ENCODE results near the gene RASAL2.
A peak's percentile ranks its signal among the peaks of the same experiment; 100 is the strongest.
"Not testable (repeated sequence)": the region's sequence is repeated elsewhere in the genome, so short reads cannot be mapped to it uniquely, and the experiment has no call there.

Gene RASAL2

DNA sequence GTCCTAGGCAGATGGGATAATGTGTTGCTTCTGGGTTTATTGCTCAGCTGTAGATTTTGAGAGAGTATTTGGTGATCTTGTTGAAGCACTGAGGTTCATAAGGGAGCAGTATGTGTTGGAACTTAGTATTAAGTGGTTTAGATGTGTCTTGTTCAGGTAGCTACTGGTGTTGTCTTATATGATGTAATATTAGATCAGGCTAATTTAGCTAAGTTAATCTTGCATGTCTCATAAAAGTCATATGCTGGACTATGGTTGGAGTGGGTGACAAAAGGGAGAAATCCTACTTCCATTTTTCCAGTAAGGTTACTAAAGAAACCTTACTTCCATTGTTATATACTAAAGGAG lies 206.4 kb downstream of the RASAL2 start:
- no peak for DNase-seq

DNA sequence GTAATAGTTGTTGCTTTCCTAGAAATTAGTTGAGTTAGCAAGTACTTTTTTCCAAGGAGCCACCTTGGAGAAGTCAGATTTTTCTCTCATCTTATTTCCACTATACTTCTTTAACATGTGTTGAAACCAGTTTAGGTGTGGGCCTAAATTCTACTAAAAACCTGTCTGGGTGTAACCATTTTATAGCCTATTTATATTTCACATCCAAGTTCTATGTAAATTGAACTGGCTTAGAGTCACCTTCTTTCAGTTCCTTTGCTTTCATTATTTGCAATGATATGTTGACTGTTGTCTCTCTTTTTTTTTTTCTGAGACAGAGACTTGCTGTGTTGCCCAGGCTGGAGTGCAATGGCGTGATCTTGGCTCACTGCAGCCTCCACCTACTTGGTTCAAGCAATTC lies 207.2 kb downstream of the RASAL2 start:
- no peak for DNase-seq

DNA sequence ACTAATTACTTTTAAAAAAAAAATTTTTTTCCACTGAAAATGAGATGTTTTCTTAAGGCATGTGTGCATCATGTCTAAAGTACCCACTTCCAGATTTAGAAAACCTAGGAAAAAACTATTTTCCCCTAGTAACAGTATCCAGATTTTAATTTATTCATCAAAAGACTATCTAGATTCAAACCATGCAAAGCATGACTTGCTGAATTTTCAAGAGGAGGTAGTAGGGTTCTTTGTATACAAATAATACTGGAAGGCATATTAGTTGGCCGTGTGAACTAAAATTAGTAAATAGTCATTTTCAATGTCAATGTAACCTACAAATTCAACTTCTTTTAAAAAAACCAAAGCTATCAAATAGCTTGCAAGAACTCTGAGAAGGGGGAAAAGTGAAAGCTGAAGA lies 213.4 kb downstream of the RASAL2 start:
- DNase-seq = no peak

DNA sequence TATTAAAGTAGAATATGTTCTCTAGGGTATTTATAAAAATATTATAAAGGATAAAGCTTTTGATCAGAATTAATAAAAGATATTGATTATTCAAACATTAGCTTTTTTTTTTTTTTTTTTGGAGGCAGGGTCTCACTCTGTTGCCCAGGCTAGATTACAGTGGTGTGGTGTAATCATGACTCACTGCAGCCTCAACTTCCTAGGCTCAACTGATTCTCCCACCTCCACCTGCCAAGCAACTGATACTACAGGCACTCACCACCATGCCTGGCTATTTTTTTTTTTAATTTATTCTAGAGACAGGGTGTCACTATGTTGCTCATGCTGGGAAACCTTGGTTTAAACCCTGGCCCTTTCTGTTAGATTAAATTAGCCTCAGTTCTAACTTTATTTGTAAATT lies 214.5 kb downstream of the RASAL2 start:
- DNase-seq = no peak

DNA sequence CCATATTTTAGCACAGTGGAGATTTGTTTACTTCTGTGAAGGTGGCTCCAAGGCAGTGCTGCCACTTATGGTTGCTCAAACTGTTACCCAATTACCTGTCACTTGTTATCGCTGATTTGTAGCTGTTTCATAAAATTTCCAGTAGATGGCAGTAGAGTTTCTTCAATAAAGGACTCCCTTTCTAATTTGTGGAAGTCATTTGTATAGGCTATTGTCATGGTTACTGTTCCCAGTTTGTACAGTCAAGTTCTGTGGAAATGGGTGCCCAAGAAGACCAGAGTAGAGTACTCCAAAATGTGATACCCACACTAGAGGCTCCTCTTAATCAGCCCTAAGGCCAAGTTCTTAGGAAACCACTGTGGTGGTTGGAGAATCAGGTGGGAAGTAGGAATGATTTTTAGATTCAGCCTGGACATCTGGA lies 216.8 kb downstream of the RASAL2 start:
- peak; percentile 78 for DNase-seq

DNA sequence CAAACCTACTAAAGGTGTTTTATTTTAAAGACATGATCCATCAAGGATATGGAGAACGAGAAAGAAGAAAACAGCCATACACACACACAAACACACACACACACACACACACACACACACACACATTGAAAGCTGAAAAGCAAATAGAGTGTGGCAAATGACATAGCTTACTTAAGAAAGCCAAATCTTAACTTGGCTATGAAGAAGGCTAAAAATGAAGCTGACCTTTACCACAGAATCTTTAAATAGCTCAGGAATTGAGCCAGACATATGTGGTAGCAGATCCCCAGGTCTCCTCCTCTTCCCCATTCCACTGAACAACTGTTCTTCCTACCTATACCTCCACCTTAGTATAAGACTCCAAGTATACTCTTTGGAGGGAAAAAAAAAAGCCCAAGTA lies 217.3 kb downstream of the RASAL2 start:
- DNase-seq = peak; percentile 57

DNA sequence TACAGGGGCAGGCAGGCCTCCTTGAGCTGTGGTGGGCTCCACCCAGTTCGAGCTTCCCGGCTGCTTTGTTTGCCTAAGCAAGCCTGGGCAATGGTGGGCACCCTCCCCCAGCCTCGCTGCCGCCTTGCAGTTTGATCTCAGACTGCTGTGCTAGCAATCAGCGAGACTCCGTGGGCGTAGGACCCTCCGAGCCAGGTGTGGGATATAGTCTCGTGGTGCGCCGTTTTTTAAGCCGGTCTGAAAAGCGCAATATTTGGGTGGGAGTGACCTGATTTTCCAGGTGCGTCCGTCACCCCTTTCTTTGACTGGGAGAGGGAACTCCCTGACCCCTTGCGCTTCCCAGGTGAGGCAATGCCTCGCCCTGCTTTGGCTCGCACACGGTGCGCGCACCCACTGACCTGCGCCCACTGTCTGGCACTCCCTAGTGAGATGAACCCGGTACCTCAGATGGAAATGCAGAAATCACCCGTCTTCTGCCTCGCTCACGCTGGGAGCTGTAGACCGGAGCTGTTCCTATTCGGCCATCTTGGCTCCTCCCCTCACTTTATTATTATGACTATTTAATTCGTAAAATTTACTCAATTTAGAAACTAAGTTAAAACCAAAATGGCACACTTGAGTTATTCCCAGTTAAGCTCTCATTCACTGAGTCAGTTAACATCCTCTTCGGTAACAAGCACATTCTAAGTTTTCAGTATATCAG lies 226.5 kb downstream of the RASAL2 start:
- DNase-seq = not testable (repeated sequence)

DNA sequence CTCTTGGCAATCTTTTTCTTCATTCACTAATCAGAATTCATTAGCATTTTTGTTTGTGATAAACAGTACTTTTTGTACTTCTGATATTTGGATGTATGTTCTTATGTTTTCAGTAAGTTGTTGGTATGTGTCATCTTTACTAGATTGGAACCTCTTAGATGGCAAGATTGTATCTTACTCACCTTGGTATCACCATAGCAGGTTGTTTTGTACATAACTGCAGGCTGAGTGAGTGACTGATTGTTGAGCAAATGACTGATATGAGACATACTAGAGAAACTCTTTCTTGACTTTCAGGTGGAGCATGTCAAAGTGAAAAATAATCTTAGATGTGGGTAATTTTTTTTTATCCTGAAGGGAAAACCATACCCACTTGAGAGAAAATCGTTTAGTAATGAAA lies 229.2 kb downstream of the RASAL2 start:
- no peak for DNase-seq

DNA sequence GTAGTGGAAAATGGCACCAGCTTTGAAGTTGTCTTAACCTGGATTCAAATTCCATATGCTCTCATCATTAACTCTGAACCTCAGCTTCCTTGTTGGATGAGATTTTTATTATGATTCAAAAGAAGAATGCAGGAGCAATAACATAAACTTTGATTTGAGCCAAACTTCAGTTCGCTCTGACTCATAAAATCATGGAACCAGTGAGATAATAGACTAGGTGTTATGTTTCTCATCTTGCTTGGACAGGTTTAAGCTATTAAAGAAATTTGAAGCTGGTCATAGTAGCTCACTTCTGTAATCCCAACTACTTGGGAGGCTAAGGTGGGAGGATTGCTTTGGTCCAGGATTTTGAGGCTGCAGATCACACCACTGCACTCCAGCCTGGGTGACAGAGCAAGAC lies 230.1 kb downstream of the RASAL2 start:
- peak; percentile 32 for DNase-seq

DNA sequence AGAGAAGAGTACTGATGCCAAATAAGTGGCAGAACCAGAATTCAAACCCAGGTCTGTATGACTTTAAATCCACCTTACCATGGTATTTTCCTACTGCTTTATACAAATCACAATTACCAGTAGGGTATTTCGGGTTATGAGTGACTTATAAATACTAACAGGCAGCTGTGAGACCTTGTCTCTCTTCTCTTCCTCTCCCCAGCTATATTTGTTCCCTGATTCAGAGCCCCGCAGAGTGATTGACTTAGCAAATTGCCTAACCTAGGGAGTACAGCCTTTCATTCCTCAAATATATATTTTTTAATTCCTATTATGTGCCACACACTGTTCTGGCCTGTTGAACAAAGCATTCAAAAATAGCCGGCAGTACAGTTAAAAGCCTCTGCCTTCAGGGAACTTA lies 234.8 kb downstream of the RASAL2 start:
- no peak for DNase-seq

DNA sequence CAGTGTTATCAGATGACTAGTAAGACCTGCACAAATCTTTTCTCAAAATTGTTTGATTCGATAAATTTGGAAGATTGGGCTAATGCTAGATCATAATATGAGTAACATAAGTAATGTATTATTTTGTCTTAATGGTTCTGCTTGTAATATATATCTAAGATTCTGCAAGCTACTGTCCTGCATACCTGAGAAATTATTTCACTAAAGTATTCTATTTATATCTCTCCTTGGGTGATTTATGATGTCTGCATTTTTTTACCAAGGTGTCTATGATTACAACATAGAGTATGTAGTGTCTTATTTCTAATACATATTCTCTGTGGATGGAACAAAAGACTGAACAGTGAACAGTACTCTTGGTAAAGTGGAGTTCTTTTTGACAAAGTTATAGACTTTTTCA lies 236.2 kb downstream of the RASAL2 start:
- DNase-seq = peak; percentile 81

DNA sequence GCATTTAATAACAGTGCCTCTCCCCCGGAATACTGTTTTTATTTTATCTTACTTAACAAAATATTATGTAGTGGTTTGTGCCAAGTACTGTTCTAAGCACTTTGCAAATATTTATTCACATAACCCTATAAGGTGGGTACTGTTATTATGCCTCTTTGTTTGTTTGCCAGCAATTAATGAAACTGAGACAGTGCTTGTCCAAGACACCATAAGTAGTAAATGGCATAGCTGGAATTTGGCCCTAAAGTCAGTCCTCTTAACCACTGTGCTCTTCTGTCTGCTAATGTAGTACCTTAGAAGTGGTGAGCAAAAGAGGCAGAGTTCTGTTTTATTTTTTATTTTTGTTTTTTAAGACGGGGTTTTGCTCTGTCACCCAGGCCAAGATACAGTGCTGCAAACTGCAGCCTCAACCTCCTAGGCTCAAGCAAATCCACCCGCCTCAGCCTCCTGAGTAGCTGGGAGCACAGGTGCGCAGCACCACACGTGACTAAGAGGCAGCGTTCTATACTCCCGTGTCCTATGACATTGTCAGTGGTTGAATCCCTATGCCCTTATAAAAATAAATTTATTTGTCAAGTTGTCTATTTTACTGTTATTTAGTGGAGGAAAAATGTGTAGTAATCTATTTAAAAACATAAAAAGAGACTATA lies 237.1 kb downstream of the RASAL2 start:
- DNase-seq = no peak

DNA sequence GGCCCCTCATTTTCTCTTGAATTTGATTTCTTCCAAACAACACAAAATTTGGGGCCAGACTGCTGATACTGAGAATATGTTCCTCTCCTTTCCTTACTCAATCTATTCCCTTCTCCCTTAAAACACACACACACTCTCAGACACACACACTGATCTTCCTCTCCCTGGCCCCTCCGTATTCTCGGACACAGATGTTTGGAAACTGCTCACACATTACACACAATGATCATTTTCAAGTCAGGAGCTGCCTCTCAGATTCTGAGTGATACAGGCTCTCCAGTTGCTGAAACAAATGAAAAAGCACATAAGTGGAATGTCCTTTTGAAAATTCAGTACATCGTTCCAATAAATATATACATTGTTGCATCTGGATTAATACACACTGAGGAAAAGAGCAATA lies 241.5 kb downstream of the RASAL2 start:
- DNase-seq = no peak

DNA sequence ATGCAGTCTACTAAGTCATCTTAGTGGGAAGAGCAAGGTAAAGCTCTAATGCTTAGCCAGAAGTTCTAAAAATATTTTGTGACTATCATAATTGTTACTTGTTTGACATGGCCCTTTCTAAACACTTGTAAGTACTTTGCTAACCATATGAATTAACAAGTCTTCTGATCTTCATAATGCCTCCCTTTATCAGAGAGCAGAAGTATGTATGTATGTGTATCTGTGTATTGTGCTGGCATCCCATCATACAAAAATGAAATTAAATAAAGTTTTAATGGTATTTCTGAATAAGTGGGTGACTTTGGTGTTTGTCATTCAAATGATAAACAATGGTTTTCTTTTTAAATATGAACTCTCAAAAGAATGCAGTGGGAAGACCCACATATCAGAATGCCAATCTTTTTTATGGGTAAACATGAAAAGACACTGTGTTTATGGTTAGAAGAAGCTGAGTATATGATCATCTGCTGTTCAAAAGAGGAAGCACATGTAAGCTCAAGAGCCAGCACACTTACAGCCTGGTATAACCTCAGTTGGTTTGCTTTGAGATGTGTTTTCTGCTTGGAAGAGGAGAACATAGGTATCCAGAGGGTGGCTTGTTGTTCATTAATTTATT lies 243.3 kb downstream of the RASAL2 start:
- DNase-seq = no peak

DNA sequence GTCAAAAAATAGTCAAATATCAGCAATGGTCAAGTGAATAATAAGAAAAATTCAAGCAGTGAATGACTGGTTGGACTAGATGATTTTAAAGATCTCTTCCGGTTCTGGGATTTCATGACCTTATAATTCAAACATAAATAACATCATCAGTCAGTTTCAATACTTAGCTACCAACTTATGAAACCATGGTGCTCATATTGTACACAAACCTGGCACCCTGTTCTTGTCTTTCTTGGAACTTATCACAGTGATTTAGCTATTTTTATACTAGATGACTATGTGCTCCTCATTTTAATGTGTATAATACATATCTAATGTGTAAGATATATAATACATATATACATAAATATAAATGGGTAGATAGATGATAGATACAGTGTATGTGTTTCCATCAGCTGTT lies 245.9 kb downstream of the RASAL2 start:
- DNase-seq = no peak

DNA sequence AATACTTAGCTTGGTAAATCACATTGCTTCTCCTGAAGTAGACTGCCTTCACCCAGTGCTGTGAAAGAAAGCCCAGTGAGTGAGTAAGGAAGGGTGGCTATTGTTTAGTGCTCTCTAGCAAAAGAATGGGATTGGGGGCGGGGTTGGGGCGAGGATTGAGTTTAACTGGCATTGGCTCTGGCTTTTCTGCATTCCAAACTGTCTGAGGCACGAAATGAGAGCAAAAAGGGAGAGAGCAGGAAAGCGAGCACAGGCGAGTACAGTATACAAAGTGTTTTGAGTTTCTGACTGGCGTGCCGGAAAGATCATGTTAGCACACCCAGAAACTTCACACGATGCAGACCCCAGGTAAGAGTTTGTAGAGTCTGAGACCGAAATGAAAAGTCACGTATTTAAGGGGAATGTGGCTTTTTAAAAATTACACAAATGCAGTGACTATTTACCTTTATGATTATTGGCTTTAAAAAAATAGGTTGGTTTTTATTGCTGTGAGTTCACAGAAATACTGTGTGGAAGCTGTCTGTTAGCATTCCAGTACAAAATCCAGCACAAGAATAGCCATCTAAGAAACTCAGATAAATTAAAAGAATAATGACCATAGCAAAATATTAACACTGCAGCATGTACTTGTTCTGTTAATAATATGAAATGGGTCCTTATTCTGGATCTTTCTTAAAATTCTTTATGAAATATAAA lies 247.5 kb downstream of the RASAL2 start:
- DNase-seq = peak; percentile 93

DNA sequence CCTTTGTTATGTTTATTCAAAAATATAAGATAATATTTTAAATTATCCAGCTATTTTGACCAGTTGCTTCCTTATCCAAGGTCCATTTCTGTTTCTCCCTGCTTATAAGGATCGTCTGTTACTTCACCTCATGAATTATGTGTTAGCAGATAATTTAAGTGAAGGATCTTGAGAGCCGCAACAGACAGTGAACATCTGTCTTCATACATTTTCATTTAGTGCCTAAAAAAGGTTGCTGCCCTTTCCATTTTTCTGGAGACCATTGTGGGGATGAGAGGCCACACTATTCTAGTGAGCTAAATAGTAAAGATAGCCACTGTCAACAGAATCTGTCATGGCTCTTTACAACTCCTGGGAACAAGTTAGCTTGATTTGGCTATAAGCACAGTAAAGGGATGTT lies 248.8 kb downstream of the RASAL2 start:
- DNase-seq = no peak

DNA sequence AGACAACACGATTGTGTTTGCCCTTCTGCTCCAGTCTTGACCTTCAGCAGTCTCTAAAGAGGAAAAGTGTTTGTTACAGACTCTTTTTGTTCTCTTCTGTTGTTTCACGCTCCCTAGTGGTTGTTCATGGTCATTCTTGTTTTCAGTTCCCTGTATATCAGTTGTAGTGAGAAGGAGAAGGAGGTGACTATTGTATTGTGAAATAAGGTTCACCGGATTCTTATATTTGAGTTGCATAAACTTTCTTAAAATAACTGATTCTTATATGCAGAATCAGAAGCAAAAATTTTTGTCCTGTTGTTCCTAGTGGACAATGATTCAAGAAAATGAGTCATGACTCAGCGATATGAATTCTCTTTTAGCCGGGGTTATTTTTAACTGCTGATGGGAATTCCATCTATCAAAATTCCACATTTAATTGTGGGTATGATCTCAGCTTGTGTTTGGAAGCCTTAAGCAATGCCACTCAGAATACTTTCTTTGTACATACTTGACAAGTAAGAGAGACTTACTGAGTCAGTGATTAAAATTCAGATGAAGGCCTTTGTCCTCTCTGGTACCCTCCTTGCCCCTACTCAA lies 250.7 kb downstream of the RASAL2 start:
- peak; percentile 95 for DNase-seq

DNA sequence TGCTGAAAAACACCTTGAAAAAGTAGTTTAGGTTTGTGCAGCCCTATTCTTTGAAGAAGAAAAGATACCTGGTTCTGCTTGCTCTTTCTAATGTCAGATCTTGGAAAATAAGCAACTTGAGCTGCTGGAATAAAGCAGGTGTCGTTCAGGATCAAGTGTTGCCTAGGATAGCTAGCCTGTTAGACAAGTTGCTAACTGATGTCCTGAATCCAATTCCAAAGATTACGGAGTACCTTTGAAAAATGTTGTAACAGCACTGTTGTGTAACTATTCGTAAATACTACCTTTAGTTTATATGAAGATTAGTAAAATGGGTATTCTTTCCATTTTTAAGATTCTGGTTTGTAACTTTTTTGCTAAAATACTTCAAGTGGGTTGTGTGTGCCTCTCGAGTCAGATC lies 251.3 kb downstream of the RASAL2 start:
- DNase-seq = no peak

DNA sequence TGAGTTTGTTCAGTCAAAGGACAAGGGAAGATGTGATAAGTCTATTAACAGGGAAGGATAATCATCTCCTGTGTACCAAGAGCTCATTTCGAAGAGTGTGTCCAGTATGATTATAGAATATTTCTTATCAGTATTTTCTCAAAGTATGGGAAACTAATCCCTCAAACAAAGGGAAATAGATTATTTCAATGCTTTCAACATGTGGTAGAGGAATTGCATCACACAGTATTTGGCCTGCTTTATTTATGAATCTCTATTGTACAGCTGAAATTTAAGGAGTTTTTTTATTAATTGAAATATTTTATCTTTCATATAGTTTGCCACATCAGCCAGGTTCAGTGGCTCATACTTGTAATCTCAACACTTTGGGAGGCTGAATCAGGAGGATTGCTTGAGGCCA lies 251.9 kb downstream of the RASAL2 start:
- peak; percentile 40 for DNase-seq

DNA sequence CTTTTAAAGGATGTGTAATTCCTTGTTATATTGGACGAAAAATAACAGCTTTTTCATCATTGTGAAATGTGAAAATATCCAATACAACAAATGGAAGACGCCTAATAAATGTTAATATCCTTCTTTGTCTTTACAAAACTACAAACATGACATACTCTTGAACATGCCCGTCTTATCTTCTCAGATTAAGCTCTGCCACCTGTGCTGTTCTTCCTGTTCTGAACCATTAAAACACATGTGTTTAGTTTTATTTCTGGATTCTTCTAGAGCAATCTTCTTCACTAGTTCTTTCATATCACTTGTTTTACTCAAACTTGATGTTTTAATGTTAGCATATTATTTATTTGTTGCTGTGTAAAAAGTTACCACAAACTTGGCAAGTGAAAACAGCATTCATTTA lies 255.9 kb downstream of the RASAL2 start:
- no peak for DNase-seq

DNA sequence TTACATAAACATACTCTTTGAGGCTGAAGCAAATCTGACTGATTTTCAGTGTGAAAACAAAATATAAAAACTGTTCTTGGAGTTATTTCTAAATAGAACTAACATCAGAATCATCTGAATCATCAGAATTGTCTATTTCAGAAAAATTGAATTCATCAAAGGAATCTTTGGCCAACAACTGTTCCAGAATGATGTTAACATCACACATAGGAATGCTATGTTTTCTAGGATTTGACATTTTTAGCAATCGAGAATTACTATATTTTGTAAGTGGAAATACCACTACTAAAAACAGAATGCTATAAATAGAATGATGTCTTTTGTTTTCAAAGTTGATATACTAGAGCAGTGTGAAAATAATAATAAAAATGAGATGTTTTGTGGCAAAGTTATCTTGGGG lies 258.0 kb downstream of the RASAL2 start:
- DNase-seq = not testable (repeated sequence)

DNA sequence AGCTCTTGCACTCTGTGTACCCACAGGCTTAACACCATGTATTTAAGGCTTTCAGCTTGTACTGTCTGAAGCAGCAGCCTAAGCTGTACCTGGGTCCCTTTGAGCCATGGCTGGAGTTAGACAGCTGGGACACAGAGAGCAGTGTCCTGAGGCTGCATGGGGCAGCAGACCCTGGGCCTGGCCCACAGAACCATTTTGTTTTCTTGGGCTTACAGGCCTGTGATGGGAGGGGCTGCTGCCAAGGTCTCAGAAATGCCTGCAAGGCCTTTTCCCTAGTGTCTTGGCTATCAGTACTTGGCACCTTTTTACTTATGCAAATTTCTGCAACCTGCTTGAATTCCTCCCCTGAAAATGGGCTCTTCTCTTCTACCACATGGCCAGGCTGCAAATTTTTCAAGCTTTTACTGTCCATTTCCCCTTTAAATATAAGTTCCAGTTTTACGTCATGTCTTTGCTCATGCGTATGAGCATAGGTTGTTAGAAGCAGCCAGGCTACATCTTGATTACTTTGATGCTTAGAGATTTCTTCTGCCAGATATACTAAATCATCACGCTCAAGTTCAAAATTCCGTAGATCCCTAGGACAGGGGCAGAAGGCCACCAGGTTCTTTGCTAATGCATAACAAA lies 259.0 kb downstream of the RASAL2 start:
- DNase-seq = no peak
